Measurements from ENCODE around the gene ATP6V0E1. TPM values are rescaled to one million over a fixed set of nuclear protein-coding genes. Genes with fewer than 3 reads are reported as not detected.
A peak's percentile ranks its signal among the peaks of the same experiment; 100 is the strongest.

ATP6V0E1 gene
- total RNA-seq, 2 experiments from 2014 or later, result 31.1 to 31.9 TPM

- Histone ChIP-seq H3K4me3 (ENCODE audit: low read length) (no peak overlapping the region), H3K27ac (ENCODE audit: low read depth in 1 of 2, low read length in 2 of 2) (no peak overlapping the region), H3K36me3 (ENCODE audit: insufficient read depth, low read length) (no peaks in the 10 kb centered on the region), H3K4me1 (ENCODE audit: insufficient read depth, low read length) (peaks cover 36% of the 10 kb centered on the region), H3K9me3 (ENCODE audit: control insufficient read depth in 1 of 2, insufficient read depth in 1 of 2, low read length in 2 of 2) (no peaks in the 10 kb centered on the region), H3K27me3 (ENCODE audit: control insufficient read depth in 1 of 2, insufficient read depth in 2 of 2, low read length in 2 of 2) (no peaks in the 10 kb centered on the region)
- Mint-ChIP-seq H3K36me3 (ENCODE audit: low read depth) (peaks cover 35% of the 10 kb centered on the region), H3K9me3 (no peaks in the 10 kb centered on the region), H3K27me3 (no peaks in the 10 kb centered on the region), H3K27ac (peak overlapping the region; percentile 36), H3K4me1 (ENCODE audit: low read depth) (peaks cover 77% of the 10 kb centered on the region), H3K4me3 (no peak overlapping the region)
- ATAC-seq (ENCODE audit: poor library complexity) (no peak), DNase-seq (no peak)
- TF ChIP-seq CTCF (IDR thresholded peaks at IDR 0.05), result no peak
- ChIA-PET POLR2A (no interaction called here), CTCF (no interaction called here)
- intact Hi-C loops (cut with DNase I, micrococcal nuclease), result loop anchor here in 1 of 2 experiments (10.0 kb wide), 1 partner anchor 1270 kb away; no protein-coding TSS in a partner anchor
These were observed 20.9 kb downstream of the ATP6V0E1 start for GRCh38 chr5:173004447-173004846.

GRCh38 chr5:173010021-173010420 is 26.4 kb downstream of the ATP6V0E1 start:
- Histone ChIP-seq H3K27ac (ENCODE audit: low read depth in 1 of 2, low read length in 2 of 2) (no peak overlapping the region), H3K9me3 (ENCODE audit: control insufficient read depth in 1 of 2, insufficient read depth in 1 of 2, low read length in 2 of 2) (no peaks in the 10 kb centered on the region), H3K27me3 (ENCODE audit: control insufficient read depth in 1 of 2, insufficient read depth in 2 of 2, low read length in 2 of 2) (no peaks in the 10 kb centered on the region), H3K36me3 (ENCODE audit: insufficient read depth, low read length) (peaks cover 8% of the 10 kb centered on the region), H3K4me1 (ENCODE audit: insufficient read depth, low read length) (peaks cover 11% of the 10 kb centered on the region), H3K4me3 (ENCODE audit: low read length) (no peak overlapping the region)
- peaks cover 23% of the 10 kb centered on the region for H3K36me3 Mint-ChIP-seq (ENCODE audit: low read depth)
- DNase-seq (no peak), ATAC-seq (ENCODE audit: poor library complexity) (no peak)
- peaks cover 55% of the 10 kb centered on the region for H3K4me1 Mint-ChIP-seq (ENCODE audit: low read depth)
- POLR2A ChIA-PET, result no interaction called here
- TF ChIP-seq CTCF (IDR thresholded peaks at IDR 0.05), result no peak
- no peak overlapping the region for H3K4me3 Mint-ChIP-seq
- H3K27ac Mint-ChIP-seq, result peak overlapping the region; percentile 42
- no peaks in the 10 kb centered on the region for H3K9me3 Mint-ChIP-seq
- CTCF ChIA-PET, result interaction anchor here (0.5 to 1.5 kb wide), 2 partner anchors 26 to 548 kb away, joined by 3 to 4 read pairs; no protein-coding TSS in a partner anchor
- intact Hi-C loops (cut with DNase I, micrococcal nuclease), result no loop called here
- no peaks in the 10 kb centered on the region for H3K27me3 Mint-ChIP-seq

- ATAC-seq (ENCODE audit: poor library complexity) (no peak), DNase-seq (peak in 2 of 14 experiments; percentile 40)
- H3K4me1 Mint-ChIP-seq (ENCODE audit: low read depth), result peaks cover 57% of the 10 kb centered on the region
- peaks cover 8% of the 10 kb centered on the region for H3K36me3 ChIP-seq (ENCODE audit: insufficient read depth, low read length)
- no peak overlapping the region for H3K4me3 Mint-ChIP-seq
- H3K27me3 ChIP-seq (ENCODE audit: control insufficient read depth in 1 of 2, insufficient read depth in 2 of 2, low read length in 2 of 2), result no peaks in the 10 kb centered on the region
- POLR2A ChIA-PET, result no interaction called here
- H3K9me3 Mint-ChIP-seq, result no peaks in the 10 kb centered on the region
- peaks cover 23% of the 10 kb centered on the region for H3K36me3 Mint-ChIP-seq (ENCODE audit: low read depth)
- CTCF ChIA-PET, result interaction anchor here (0.5 to 1.5 kb wide), 3 partner anchors 27 to 1273 kb away, joined by 3 to 4 read pairs (median 3); no protein-coding TSS in a partner anchor
- intact Hi-C loops (cut with DNase I, micrococcal nuclease), result no loop called here
- H3K4me3 ChIP-seq (ENCODE audit: low read length), result no peak overlapping the region
- no peak for TF ChIP-seq CTCF (IDR thresholded peaks at IDR 0.05)
- H3K4me1 ChIP-seq (ENCODE audit: insufficient read depth, low read length), result peaks cover 16% of the 10 kb centered on the region
- H3K27me3 Mint-ChIP-seq, result no peaks in the 10 kb centered on the region
- H3K9me3 ChIP-seq (ENCODE audit: control insufficient read depth in 1 of 2, insufficient read depth in 1 of 2, low read length in 2 of 2), result no peaks in the 10 kb centered on the region
- H3K27ac Mint-ChIP-seq, result peak overlapping the region; percentile 42
- no peak overlapping the region for H3K27ac ChIP-seq (ENCODE audit: low read depth in 1 of 2, low read length in 2 of 2)
These were observed 27.2 kb downstream of the ATP6V0E1 start for GRCh38 chr5:173010547-173011464.

Data from CD4-positive, alpha-beta T cell (primary cell).